HG03378 (cell line): ENCODE data around the gene PHTF2.
"Not testable (repeated sequence)": the region's sequence is repeated elsewhere in the genome, so short reads cannot be mapped to it uniquely, and the experiment has no call there.

ENCODE experiments used
- ATAC-seq: cut with Tn5 transposase; IDR thresholded peaks from one replicate; pipeline ENCODE4 v1.9.1; 2021; ENCODE audit warnings: mild to moderate bottlenecking, moderate library complexity; ENCODE audit not compliant: unreplicated experiment

PHTF2 gene

DNA sequence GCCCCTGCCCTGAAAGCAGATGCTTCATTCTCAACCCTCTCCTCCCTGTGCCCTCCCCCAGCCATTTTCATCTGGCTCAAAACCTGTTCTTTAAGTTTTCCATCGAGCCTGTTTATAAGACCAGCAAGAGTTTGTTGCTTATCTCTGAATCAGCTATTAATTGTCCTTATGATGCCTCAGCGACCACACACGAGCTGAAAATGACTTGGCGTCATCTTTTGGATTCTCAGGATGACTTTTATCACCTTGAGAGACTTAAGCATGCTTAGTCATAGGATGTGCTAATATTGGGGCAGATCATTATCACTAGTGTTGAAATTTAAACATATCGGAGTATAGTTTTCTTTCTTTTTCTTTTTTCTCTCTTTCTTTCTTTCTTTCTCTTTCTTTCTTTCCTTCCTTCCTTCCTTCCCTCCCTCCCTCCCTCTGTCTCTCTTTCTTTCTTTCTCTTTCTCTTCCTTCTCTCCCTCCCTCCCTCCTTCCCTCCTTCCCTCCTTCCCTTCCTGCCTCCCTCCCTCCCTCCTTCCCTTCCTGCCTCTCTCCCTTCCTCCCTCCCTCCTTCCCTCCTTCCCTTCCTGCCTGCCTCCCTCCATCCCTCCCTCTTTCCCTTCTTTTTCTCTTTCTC lies 184.5 kb downstream of the PHTF2 start:
- no peak for ATAC-seq

DNA sequence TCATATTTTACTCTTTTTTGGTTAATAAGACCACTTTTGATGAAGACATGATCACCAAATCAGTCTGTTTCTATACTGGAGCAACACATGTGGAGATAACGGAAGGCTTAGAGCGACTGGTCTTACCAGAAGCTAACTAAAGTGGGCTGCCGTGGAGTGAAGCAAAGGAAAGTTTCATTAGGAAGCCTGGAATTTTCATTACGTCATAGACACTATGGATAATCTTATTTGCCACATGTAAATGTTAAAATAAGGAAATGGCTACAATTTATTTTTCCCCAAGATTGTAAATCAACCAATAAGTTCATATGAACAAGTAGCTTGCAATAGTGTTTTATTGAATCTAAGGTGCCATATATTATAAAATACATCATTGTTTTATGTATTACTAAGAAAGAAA lies 185.4 kb downstream of the PHTF2 start:
- ATAC-seq = no peak

DNA sequence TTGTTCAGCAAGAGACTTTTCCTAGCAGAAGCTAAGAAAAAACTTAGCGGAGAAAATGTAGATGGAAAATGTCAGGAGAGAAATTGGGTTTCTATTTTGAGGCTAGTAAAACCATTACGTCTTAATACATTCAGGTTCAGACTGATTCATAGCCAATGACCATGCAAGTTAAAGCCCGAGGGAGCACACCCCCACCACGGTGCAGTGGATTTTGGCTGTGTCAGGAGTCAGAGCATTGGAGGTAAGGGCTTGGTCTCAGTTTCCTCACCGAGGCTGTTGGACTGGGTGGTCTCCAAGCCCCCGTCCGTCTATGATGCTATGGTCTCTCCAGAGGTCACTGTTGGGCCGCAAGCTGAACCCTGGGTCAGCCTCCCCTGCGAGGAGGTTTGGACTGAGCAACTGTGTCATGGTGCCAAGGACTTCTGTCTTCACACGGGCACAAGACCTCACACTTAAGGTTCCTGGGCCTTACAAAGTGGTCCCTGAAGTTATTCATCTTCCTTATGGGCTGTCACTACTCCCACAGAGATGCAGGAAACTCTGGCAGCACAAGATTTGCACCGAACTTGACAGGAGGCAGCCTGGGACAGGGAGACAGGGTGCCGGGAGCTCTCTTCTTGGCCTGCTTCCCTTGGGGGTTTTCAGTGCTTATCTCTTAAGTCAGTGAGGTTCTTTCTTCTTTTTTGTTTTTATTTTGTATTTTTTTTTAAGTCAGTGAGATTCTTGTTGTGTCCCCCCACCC lies 186.8 kb downstream of the PHTF2 start:
- ATAC-seq = no peak

DNA sequence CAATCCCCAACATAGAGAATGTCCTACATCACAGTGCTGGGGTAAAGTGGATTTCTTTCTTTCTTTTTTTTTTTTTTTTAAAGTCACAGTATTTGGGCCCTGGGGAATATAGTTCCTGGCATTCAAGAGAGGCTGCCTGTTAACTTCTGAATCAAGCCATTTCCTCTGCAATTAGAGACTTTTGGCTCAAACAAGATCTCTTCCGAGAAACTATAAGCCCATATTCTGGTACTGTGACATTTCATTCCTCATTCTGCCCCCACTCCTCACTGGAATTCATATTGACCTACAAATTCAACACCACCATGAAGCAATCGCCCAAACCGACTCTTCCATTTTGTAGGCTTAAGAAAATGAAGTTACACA lies 187.4 kb downstream of the PHTF2 start:
- no peak for ATAC-seq

DNA sequence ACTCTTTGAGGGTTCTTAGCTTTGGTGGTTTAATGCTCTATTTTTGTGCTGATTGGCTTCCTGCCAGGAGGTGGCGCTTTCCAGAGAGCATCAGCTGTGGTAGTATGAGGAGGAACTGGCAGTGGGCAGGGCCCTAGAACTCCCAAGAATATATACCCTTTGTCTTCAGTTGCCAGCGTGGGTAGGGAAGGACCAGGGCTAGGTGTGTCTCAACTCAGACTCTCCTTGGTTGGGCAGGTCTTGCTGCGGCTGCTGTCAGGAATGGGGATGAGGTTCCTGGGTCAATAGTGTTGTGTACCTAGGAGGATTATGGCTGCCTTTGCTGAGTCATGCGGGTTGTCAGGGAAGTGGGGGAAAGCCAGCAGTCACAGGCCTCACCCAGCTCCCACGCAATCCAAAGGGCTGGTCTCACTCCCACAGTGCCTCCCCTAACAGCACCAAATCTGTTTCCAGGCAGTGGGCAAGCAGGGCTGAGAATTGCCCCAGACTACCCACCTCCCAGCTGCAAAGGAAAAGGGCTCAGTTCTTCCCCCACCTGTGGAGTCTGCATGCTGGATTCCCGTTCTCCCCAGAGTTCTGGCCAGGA lies 191.5 kb downstream of the PHTF2 start:
- no peak for ATAC-seq

DNA sequence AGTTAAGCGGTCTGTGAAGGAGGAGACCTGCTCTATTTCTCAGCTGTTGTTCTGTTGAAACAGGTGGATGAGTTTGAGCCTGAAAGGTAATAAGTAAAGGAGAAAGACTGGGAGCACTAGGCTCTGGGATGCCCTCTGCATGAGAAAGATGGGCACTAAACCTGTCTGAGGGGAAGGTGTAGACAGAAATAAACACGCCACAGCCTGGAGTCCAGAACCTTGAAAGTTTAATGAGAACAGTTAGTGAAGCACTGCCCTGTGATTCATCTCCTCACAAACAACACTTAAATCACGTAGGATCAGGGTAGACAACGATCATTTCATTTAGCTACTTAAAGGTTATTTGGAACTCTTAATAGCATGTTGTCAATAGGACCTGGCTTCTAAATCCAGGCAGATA lies 193.1 kb downstream of the PHTF2 start:
- ATAC-seq = no peak

DNA sequence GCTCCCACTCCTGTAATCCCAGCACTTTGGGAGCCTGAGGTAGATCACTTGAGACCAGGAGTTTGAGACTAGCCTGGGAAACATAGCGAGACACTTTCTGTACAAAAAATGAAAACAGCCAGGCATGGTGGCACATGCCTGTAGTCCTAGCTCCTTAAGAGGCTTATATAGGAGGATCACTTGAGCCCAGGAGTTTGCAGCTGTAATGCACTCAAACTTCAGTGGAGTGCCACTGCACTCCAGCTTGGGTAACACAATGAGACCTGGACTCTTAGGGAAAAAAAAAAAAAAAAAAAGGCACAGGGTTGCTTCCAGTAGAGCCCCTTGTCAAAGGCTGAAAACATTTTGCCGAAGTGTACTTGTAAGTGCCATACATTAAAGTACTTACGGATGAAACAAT lies 195.3 kb downstream of the PHTF2 start:
- no peak for ATAC-seq

DNA sequence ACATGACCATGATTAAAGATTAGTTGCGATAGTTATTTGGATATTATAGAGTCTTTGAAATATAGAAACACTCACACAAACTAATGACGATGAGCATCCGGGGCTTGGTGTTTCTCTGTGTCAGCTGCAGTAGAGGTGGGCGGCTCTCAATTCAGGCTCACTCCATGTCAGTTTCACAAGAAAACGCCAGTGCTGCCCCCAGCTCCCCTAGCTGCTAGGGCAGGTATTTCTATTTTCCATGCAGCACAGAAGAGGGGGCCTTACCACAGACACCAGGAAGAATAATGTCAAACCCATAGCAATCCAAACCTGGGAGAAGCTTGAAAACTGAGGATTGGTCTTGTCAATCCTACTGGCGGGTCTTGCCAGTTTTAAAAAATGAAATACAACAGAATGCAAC lies 197.1 kb downstream of the PHTF2 start:
- ATAC-seq = no peak

DNA sequence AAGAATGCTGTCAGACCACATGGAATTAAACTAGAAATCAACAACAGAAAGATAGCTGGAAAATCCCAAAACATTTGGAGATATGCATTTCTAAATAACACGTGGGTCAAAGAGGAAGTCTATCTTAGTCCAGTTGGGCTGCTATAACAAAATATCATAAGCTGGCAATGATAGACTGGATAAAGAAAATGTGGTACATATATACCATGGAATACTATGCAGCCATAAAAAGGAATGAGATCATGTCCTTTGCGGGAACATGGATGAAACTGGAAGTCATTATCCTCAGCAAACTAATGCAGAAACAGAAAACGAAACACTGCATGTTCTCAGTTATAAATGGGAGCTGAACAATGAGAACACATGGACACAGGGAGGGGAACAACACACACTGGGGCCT lies 200.6 kb downstream of the PHTF2 start:
- not testable (repeated sequence) for ATAC-seq

DNA sequence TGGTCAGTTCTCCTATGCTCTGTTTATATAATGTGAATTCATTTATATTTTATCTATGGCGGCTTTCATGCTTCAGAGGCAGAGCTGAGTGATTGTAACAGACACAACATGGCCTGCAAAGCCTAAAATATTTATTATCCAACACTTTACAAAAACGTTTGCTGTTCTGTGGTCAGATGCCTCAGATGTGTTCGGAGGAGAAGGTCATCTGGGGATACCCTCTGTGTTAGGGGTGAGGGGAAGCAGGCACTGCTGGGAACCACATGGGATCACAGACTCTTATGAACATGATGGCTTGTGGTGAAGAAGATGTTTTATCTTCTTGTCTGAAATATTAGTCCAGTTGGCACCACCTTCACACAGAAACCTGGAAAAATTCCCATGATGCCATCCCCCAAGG lies 203.4 kb downstream of the PHTF2 start:
- no peak for ATAC-seq

DNA sequence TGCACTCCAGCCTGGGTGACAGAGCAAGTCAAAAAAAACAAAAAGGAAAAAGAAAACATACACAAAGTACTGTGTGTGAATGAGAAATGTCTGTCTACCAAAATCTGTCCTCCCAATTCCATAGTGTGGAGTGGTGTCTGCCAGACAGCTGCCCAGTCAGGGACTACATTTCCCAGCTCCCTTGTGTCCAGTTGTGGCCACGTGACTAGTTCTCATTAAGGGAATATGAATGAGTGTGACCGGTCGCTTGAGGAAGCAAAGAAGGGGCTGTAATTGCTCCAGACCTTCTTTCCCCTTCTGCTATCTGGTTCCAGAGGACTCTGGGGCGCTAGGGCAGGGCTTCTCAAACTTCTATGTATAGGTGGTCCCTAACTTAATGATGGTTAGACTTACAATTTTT lies 204.1 kb downstream of the PHTF2 start:
- no peak for ATAC-seq

DNA sequence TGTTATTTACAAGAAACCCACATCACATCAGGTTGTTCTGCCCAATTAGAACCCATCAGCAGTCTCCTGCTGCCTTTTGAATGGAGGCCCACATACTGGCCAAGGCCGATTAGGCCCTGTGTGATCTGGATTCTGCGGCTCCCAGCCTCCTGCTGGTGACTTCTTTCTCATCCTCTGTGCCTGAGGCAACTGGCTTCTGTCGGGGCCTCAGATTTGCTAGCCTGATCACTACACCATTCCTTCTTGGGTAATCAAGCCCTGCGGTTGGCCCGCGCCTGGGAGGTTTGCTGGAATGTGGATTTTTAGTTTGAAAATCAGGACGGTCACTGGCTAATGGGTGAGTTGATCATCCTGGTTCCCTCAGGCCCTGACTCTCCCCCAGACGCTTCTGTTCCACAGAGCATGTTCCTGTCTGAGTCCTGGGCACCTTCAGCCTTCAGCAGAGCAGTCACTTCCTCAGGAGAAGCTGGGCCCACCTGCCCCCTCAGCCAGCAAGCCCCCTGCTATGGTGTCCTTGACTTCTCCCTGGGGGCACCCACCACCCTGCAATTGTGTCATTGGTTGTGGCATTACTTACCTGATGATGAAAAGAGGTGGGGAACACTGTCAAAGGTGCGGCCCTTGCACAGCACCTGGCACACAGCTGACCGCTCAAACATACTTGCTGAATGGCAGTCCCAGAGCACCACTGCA lies 207.6 kb downstream of the PHTF2 start:
- no peak for ATAC-seq
